ENCODE results near the gene CHKB. TPM values are rescaled to one million over a fixed set of nuclear protein-coding genes. Genes with fewer than 3 reads are reported as not detected.
A peak's percentile ranks its signal among the peaks of the same experiment; 100 is the strongest.
"Not testable (repeated sequence)": the region's sequence is repeated elsewhere in the genome, so short reads cannot be mapped to it uniquely, and the experiment has no call there.

The CHKB gene
- total and polyA plus RNA-seq, 7 donors: 11.5 to 25.2 (median 13.6) TPM

- no peaks in the 10 kb centered on the region for H3K9me3 ChIP-seq
- DNase-seq: peak in 1 of 2 donors; percentile 46
- 62 to 77% (median 67%) methylated on average over 8 to 10 of the region's 10 CpGs for WGBS, 3 donors
Measured at GRCh38 chr22:50545522-50546325, 36.9 kb downstream of the CHKB start, which contains the start of gene KLHDC7B. TSS of gene KLHDC7B (plus strand) at chr22:50545899. CDS start at chr22:50546244, 345 bp downstream.

GRCh38 chr22:50544746-50545253 is 37.8 kb downstream of the CHKB start:
- peak in 1 of 4 donors; percentile 4 for ATAC-seq
- H3K4me1 ChIP-seq: no peaks in the 10 kb centered on the region
- TF ChIP-seq, protein P1, sequence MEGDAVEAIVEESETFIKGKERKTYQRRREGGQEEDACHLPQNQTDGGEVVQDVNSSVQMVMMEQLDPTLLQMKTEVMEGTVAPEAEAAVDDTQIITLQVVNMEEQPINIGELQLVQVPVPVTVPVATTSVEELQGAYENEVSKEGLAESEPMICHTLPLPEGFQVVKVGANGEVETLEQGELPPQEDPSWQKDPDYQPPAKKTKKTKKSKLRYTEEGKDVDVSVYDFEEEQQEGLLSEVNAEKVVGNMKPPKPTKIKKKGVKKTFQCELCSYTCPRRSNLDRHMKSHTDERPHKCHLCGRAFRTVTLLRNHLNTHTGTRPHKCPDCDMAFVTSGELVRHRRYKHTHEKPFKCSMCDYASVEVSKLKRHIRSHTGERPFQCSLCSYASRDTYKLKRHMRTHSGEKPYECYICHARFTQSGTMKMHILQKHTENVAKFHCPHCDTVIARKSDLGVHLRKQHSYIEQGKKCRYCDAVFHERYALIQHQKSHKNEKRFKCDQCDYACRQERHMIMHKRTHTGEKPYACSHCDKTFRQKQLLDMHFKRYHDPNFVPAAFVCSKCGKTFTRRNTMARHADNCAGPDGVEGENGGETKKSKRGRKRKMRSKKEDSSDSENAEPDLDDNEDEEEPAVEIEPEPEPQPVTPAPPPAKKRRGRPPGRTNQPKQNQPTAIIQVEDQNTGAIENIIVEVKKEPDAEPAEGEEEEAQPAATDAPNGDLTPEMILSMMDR (IDR thresholded peaks at IDR 0.05): no peak
- peak in 1 of 2 donors; percentile 52 for DNase-seq
- no peaks in the 10 kb centered on the region for H3K36me3 ChIP-seq (ENCODE audit: insufficient read depth in 1 of 2, low read depth in 1 of 2)
- intact Hi-C loops (cut with DNase I): no loop called here
- peaks cover 0 to 58% (median 31%) of the 10 kb centered on the region in 3 donors for H3K27me3 ChIP-seq (ENCODE audit: insufficient read depth in 3 of 3, low read length in 2 of 3)
- H3K27ac ChIP-seq: no peak overlapping the region
- WGBS, 3 donors: 71 to 79% (median 77%) methylated on average over 5 of the region's 5 CpGs
- H3K9me3 ChIP-seq: no peaks in the 10 kb centered on the region
- H3K4me3 ChIP-seq: no peak overlapping the region

More at GRCh38 chr22:50545522-50546325, 36.9 kb downstream of the CHKB start, which contains the start of gene KLHDC7B:
- TF ChIP-seq, protein P1 (IDR thresholded peaks at IDR 0.05): no peak
- no peaks in the 10 kb centered on the region for H3K4me1 ChIP-seq
- H3K4me3 ChIP-seq: no peak within 1 kb of the TSS
- no peak for ATAC-seq
- peaks cover 0 to 59% (median 32%) of the 10 kb centered on the region in 3 donors for H3K27me3 ChIP-seq (ENCODE audit: insufficient read depth in 3 of 3, low read length in 2 of 3)
- H3K27ac ChIP-seq: no peak within 1 kb of the TSS
- no peaks in the 10 kb centered on the region for H3K36me3 ChIP-seq (ENCODE audit: insufficient read depth in 1 of 2, low read depth in 1 of 2)
- intact Hi-C loops (cut with DNase I): no loop called here

- Histone ChIP-seq H3K36me3 (ENCODE audit: insufficient read depth in 1 of 2, low read depth in 1 of 2) (no peaks in the 10 kb centered on the region), H3K27me3 (ENCODE audit: insufficient read depth in 3 of 3, low read length in 2 of 3) (peaks cover 0 to 53% (median 27%) of the 10 kb centered on the region in 3 donors), H3K9me3 (no peaks in the 10 kb centered on the region), H3K4me1 (peaks cover 2% of the 10 kb centered on the region), H3K27ac (no peak overlapping the region), H3K4me3 (peak overlapping the region; percentile 52)
- TF ChIP-seq, protein P1 (IDR thresholded peaks at IDR 0.05): peak; percentile 44
- intact Hi-C loops (cut with DNase I): no loop called here
- ATAC-seq (peak; percentile 48 to 75 (median 62)), DNase-seq (peak; percentile 76 to 85)
- 4 to 6% (median 4%) methylated on average over 51 to 52 of the region's 52 CpGs for WGBS, 3 donors
Measured at GRCh38 chr22:50544078-50544745, 38.4 kb downstream of the CHKB start.

DNA sequence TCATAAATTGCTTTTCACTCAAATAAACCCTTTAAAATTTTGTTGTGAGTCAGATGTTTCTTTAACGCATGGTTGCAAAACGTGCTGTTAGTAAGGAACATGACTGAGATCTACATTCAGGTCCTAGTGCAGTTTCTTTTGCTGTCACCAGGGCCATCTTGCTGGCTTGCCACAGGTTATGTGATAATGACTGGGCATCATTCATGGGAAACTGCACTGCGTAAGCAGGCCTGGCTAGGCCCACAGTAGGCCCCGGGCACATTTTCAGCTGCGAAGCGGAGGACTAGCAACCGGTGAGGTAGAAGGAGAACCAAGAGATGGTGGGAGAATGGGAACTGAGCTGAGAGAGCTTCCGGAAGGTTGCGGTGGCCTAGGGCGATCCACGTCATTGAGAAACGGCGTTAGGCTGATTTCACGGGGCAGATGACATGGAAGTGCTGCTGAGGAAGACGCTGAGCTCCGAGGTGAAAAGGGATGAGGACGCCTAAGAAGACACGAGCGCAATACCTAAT is 40.2 kb downstream of the CHKB start:
- H3K4me3 ChIP-seq: no peak overlapping the region
- no peaks in the 10 kb centered on the region for H3K36me3 ChIP-seq (ENCODE audit: insufficient read depth in 1 of 2, low read depth in 1 of 2)
- TF ChIP-seq, protein P1 (IDR thresholded peaks at IDR 0.05): no peak
- 90 to 93% (median 91%) methylated on average over 19 of the region's 19 CpGs for WGBS, 3 donors
- H3K27me3 ChIP-seq (ENCODE audit: insufficient read depth in 3 of 3, low read length in 2 of 3): peaks cover 0 to 40% (median 15%) of the 10 kb centered on the region in 3 donors
- ATAC-seq: no peak
- H3K27ac ChIP-seq: no peak overlapping the region
- intact Hi-C loops (cut with DNase I): no loop called here
- peaks cover 5% of the 10 kb centered on the region for H3K4me1 ChIP-seq
- peak in 1 of 2 donors; percentile 54 for DNase-seq
- no peaks in the 10 kb centered on the region for H3K9me3 ChIP-seq

GRCh38 chr22:50541667-50542026 is 41.0 kb downstream of the CHKB start:
- peak overlapping the region; percentile 50 for H3K27ac ChIP-seq
- WGBS, 3 donors: 59 to 79% (median 68%) methylated on average over 5 of the region's 5 CpGs
- peak in 1 of 2 donors; percentile 65 for DNase-seq
- H3K9me3 ChIP-seq; H3K4me1 ChIP-seq; H3K36me3 ChIP-seq (ENCODE audit: insufficient read depth in 1 of 2, low read depth in 1 of 2); intact Hi-C loops (cut with DNase I); H3K4me3 ChIP-seq: not testable (repeated sequence)
- peaks cover 0 to 34% (median 7%) of the 10 kb centered on the region in 3 donors for H3K27me3 ChIP-seq (ENCODE audit: insufficient read depth in 3 of 3, low read length in 2 of 3)
- ATAC-seq: peak in 2 of 4 donors; percentile 42 to 58
